Panc1 (cell line): ENCODE data around the gene CPT1B.

ENCODE experiments used
- POLR2AphosphoS5 ChIP-seq: IDR thresholded peaks from 2 replicates; pipeline ENCODE4 v1.6.1; 2012; ENCODE audit warnings: mild to moderate bottlenecking, low read depth, low read length, moderate library complexity
- TCF7L2 ChIP-seq: IDR thresholded peaks from 2 replicates; pipeline ENCODE4 v1.6.1; 2011; ENCODE audit warnings: mild to moderate bottlenecking, low read depth, low read length, inconsistent platforms
- TF ChIP-seq, protein P1 (sequence below): fragments of 450-650 bp; IDR thresholded peaks from 2 replicates; pipeline ENCODE4 v1.5.1; 2017; ENCODE audit warnings: mild to moderate bottlenecking

DNA sequence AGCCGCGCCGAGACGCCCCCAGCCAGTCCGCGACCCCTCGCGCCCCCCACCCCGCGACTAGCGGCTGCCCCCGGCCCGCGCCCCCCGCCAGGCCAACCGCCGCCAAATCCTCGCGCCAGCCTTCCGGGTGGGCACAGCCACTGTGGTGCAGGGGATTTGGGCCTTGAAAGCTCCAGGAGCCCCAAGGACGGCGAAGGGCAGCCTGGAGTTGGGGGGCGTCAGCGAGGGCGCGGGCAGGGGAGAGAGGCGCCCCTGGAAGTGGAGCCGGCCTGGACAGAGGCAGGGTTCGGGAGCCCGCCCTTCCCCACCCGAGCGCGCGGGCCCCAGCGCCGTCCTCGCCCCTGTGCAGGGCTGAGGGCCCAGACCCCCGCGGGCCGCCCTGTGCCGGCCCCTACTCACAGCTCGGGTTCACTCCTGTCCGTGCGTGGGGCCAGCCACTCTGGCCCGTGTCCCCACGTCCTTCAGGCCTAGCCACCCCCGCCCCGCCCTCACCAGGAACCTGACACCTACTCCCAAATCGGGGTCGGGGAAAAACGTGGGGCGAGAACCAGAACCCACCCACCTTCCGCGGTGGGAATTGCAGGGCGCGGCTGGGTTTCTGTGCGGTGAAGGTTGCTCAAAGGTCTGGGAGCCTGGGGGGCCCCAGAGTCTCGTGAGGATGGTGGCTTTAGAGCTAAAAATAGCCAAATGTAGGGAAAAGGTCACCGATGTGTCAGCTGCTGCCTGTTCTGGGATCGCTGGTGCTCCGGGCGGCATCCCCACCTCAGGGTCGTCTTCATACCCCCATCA is at the start of gene CPT1B:
- TF ChIP-seq, protein P1, sequence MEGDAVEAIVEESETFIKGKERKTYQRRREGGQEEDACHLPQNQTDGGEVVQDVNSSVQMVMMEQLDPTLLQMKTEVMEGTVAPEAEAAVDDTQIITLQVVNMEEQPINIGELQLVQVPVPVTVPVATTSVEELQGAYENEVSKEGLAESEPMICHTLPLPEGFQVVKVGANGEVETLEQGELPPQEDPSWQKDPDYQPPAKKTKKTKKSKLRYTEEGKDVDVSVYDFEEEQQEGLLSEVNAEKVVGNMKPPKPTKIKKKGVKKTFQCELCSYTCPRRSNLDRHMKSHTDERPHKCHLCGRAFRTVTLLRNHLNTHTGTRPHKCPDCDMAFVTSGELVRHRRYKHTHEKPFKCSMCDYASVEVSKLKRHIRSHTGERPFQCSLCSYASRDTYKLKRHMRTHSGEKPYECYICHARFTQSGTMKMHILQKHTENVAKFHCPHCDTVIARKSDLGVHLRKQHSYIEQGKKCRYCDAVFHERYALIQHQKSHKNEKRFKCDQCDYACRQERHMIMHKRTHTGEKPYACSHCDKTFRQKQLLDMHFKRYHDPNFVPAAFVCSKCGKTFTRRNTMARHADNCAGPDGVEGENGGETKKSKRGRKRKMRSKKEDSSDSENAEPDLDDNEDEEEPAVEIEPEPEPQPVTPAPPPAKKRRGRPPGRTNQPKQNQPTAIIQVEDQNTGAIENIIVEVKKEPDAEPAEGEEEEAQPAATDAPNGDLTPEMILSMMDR: no peak
- TF ChIP-seq POLR2AphosphoS5 (no peak), TCF7L2 (no peak)
